GM12891 (cell line): ENCODE measurements around the gene ADAMTS10.

Source experiments
- PAX5 ChIP-seq: IDR thresholded peaks from 2 replicates; pipeline ENCODE4 v1.6.1; 2011; ENCODE audit warnings: low read length, moderate library complexity, mild to moderate bottlenecking; ENCODE audit not compliant: insufficient read depth, severe bottlenecking
- POLR2A ChIP-seq: IDR thresholded peaks from 2 replicates; pipeline ENCODE4 v1.6.1; 2011; ENCODE audit warnings: low read depth, low read length, control low read depth
- POLR2AphosphoS5 ChIP-seq: IDR thresholded peaks from 2 replicates; pipeline ENCODE4 v1.6.1; 2011; ENCODE audit warnings: low read depth, low read length, control low read depth
- SPI1 ChIP-seq: IDR thresholded peaks from 2 replicates; pipeline ENCODE4 v1.6.1; 2011; ENCODE audit warnings: low read depth, low read length, control low read depth
- TAF1 ChIP-seq: IDR thresholded peaks from 2 replicates; pipeline ENCODE4 v1.6.1; 2011; ENCODE audit warnings: low read depth, low read length, control low read depth

DNA sequence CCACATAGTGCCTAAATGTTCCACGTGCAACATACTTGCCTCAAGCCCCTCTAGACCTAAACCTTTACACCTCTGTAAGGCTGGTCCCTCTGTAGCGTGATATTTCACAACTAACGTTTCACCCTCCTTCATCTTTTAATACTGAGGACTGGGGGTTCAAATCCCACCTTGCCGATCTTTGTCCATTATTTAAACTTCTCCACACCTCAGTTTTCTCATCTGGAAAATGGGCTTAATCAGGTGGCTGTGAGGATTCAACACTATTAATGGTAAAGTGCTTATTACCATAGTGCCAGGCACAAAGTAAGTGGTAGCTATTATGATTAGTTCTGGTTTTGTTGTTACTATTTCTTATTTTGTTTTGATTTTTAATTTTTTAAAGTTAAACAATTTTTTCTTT lies 7.5 kb upstream of the ADAMTS10 start:
- no peak for TF ChIP-seq POLR2A
- no peak for TF ChIP-seq TAF1
- TF ChIP-seq POLR2AphosphoS5, result no peak
- no peak for TF ChIP-seq SPI1
- TF ChIP-seq PAX5, result no peak
